ENCODE results near the gene SH3GLB2. TPM values are rescaled to one million over a fixed set of nuclear protein-coding genes. Genes with fewer than 3 reads are reported as not detected.

Gene SH3GLB2
- 64.0 TPM for polyA plus RNA-seq (ENCODE audit: insufficient read length)

DNA sequence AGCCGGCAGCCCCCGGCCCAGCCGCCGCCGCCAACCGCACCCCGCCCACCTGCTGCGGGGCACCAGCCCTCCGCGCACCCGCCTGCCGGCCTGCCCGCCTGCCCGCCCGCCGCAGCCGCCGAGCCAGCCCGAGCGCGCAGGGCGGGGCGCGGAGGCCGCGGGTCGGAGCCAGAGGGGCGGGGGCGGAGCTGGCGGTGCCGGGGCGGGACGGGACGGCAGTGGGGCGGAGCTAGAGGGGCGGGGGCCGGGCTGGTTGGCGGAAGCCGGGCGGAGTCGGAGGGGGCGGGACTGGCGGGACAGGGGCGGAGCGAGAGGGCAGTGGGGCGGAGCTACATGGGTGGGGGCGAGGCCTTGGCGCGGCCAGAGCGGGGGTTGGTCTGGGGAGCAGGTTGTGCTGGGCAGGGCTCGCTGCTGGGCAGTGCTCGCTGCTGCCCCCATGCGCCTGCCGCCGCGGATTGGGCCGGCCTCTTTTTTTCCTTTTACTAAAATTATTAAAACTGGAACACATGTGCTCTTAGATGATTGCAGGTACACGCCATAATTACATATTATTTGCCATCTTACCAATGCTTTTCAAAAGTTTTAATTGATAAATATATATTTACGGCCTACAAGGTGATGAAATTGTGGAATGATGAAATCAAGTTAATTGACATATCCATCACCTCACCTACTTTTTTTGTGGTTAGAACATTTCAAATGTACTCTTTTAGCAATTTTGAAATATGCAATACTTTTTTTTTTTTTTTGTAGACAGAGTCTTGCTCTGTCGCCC lies at the start of gene SH3GLB2:
SH3GLB2 (minus strand) TSS at position 140 of the 775 bp plus-strand sequence. CDS start 177 bp downstream, outside the sequence.
- peak; percentile 64 for DNase-seq (ENCODE audit: low read depth)

- no peak for DNase-seq (ENCODE audit: low read depth)
Observed at GRCh38 chr9:129077236-129077635, 49.1 kb upstream of the SH3GLB2 start.

DNA sequence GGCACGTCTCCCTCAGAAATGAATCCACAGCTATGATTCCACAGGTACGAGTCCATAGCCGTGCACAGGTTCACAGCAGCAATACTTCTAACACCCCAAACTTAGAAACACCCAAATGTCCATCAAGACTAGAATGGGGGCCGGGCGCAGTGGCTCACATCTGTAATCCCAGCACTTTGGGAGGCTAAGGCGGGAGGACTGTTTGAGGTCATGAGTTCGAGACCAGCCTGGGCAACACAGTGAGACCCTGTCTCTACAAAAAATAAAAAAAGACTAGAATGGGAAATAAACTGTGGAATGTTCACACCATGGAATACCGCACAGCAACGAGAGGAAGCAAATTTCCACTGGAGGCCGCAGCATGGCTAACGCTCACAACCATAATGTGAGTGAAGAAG lies 48.5 kb upstream of the SH3GLB2 start:
- no peak for DNase-seq (ENCODE audit: low read depth)

GRCh38 chr9:129075996-129076639 lies 48.0 kb upstream of the SH3GLB2 start:
- DNase-seq (ENCODE audit: low read depth) = no peak

GRCh38 chr9:129074106-129074505 lies 46.0 kb upstream of the SH3GLB2 start:
- DNase-seq (ENCODE audit: low read depth) = no peak

- no peak for DNase-seq (ENCODE audit: low read depth)
Observed at GRCh38 chr9:129073404-129073803, 45.3 kb upstream of the SH3GLB2 start.

GRCh38 chr9:129072171-129072570 lies 44.0 kb upstream of the SH3GLB2 start:
- no peak for DNase-seq (ENCODE audit: low read depth)

- no peak for DNase-seq (ENCODE audit: low read depth)
Observed at GRCh38 chr9:129071526-129072126, 43.5 kb upstream of the SH3GLB2 start.

DNA sequence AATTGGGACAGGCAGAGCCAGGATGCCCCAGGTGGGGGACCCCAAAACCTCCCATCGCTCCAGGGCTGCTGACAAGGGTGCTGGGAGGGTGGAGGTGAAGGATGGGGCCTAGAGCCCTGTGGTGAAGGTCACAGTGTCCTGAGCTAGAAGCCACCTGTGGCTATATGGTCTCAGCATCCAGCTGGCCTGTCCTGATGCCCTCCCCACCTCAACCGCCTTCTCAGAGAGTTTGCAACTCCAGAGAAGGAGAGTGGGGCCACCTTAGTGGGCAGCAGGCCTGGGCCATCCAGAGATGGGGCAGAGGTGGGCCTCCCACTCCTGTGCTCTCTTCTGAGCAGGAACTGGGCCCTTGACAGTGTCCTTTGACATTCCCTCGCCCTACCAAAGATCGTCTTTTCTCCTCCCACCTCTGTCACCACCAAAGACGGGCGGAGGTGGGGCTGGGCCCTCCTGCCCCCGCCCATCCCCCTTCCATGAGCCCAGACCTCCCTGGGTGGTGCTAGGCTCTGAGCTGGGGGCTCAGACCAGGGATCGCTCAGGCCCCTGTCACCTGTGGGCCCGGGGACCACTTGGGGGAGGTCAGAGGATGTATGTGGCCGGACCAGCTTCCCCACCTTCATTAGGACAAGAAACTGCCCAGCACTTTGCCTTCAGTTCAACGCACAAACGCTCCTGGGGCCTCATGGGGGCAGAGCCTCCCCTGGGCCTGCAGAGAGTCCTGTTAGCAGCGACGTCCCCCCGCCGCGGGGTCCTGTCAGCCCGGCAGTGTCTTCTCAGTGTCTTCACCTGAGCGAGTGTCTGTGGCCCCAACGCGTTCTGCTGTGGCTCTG lies 42.8 kb upstream of the SH3GLB2 start:
- DNase-seq (ENCODE audit: low read depth) = no peak

DNA sequence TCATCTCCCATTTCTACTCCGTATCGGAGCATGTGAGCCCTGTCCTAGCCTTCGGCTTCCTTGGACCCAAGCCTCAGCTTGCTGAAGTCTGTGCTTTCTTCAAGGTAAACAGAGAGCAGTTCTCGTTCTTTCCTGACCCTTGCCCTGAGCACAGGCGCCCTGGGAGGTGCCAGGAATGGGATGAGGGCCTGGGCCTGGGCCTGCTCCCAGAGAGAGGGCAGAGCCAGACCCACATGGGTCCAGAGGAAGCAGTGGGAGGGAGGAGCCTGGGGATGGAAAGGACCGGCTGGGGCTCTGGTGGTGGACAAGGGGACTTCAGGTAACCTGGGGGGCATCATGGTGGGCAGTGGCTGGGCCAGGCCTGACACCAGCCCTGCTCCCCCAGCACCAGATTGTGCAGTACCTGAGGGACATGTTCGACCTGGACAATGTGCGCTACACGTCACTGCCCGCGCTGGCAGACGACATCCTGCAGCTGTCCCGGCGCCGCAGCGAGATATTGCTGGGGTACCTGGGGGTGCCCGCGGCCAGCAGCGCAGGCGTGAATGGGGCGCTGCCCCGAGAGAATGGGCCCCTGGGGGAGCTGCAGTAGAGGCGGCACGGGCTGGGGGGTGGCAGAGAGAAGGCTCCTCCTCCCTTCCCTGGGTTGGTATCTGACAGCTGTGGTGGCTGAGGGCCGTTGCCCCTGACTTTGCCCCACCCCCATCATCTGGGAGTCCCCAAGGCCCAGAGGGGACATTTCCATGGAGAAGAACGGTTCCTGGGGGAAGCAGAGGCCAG lies 41.9 kb upstream of the SH3GLB2 start:
- no peak for DNase-seq (ENCODE audit: low read depth)

DNA sequence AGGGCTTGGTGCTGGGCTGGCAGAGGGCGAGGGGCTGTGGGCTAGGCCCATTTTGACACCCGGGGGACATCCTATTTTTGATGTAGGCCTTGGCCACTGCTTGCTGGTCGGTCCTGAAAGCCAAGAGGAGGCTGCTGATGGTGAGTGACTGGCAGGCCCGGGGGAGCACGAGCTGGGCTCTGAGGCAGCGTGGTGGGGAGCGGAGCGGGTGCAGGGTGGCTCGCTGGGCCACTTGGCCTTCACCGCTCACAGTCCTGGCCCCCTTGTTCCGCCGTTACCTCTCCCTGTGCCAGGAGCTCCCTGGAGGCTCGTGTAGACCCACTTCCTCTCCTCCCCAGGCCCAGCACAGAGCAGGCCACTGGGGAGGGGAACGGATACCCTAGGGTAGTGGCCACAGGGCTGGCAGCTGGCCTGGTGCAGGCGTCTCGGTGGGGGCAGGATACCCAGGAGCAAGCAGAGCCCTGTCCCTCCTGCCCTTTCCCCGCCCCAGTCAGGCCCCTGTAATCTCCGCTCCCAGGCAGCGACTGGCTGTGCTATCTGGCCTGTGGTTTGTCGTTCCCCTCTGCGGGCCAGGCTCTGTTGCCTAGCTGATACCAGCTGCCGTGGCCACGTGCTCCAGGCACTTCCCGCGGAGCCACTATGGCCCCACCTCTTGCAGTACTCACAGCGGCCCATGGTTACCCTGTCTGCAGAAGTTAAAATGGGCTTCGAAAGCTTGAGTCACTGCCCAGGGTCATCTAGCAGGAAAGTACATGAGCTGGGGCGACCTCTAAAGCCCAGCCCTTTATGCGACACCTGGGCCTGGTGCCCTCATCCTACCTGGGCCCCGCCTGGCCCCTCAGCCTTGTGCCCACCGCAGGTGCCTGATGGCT lies 41.1 kb upstream of the SH3GLB2 start:
- no peak for DNase-seq (ENCODE audit: low read depth)

DNA sequence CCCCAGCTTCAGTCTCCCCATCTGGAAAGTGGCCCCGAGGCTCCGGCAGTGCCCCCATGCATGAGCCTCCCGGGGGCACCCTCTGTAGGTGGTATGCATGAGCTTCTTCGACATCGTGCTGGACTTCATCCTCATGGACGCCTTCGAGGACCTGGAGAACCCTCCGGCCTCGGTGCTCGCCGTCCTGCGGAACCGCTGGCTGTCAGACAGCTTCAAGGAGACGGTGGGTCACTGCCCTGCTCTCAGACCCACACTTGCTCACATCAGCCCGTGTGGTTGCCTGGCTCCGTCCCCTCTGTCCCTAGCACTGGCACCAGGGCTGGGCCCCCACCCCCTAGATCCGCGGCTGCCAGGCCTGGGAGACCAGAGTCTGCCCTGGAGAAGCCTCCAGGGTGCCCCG lies 40.0 kb upstream of the SH3GLB2 start:
- no peak for DNase-seq (ENCODE audit: low read depth)

DNA sequence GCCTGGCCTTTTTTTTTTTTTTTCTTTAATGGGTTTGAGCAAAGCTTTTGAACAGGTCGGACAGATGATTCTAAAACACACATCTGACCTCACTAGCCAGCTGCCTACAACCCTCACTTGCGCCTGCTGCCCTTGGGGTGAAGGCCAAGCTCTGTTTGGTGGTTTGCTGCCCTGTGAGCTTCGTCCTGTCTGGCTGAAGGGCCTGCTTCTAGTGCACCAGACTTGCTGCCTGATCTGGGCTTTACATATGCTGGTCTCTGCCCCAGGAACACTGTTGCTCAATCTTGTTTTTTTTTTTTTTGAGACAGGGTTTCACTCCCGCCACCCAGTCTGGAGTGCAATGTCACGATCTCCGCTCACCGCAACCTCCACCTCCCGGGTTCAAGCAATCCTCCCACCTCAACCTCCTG lies 36.4 kb upstream of the SH3GLB2 start:
- no peak for DNase-seq (ENCODE audit: low read depth)

GRCh38 chr9:129063061-129063460 lies 34.9 kb upstream of the SH3GLB2 start:
- DNase-seq (ENCODE audit: low read depth) = no peak

GRCh38 chr9:129060991-129061390 lies 32.9 kb upstream of the SH3GLB2 start:
- no peak for DNase-seq (ENCODE audit: low read depth)

DNA sequence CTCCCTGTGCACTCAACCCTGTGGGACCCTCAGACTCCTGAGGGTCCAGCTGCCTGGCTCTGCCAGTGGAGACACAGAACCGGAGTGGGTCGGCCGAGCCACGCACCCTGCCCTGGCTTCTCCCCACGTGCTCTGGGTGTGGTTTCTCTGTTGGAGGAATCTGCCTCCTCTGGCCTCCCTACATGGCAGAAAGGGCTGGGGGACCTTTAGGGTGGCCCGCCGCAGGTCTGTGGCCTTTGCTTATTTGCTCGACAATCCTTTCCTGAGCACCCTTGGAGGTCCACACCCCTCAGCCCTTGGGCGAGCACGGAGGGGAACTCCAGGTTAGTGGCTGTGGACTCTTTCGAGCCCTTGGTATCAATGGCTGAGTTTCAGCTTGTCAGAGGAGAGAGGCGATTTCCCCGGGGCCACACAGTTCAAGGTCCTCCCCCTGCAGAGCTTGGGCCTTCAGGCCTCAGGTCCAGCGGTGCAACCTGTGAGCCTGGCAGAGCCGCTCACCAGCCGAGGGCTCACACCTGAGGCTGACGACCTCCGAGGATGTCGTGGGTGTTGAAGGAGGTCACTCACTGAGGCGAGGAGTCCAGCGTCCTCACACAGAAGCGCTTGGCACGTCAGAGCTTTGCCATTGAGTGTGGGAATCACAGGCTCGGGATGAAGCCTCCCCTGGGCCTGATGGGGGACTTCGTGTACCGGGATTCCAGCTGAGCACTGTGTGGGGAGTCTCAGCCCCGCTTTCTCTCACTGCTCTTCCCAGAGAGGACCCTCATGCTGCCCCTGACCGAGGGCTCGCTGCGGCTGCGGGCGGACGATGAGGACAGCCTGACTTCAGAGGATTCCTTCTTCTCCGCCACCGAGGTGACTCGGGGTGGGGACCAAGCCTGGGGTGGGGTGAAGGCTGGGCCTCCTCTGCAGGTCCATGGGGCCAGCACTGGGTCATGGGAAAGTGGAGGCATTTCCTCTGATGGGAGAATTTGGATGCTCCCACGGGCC lies 32.0 kb upstream of the SH3GLB2 start:
- no peak for DNase-seq (ENCODE audit: low read depth)

- DNase-seq (ENCODE audit: low read depth) = no peak
Observed at GRCh38 chr9:129058965-129059795, 31.0 kb upstream of the SH3GLB2 start.
